GM21447 (cell line): ENCODE data around the gene SAMHD1.
"Not testable (repeated sequence)": the region's sequence is repeated elsewhere in the genome, so short reads cannot be mapped to it uniquely, and the experiment has no call there.

Experiments used
- ATAC-seq: cut with Tn5 transposase; IDR thresholded peaks from one replicate; pipeline ENCODE4 v1.9.1; 2021; ENCODE audit not compliant: unreplicated experiment

Gene SAMHD1

GRCh38 chr20:36875702-36876472 is 75.6 kb downstream of the SAMHD1 start, which contains the start of gene TLDC2:
Gene TLDC2, plus strand, starts transcription at chr20:36876138. Its CDS starts 37 bp downstream, at chr20:36876175.
- no peak for ATAC-seq

- ATAC-seq, result not testable (repeated sequence)
These were observed 76.4 kb downstream of the SAMHD1 start for GRCh38 chr20:36875093-36875492.

DNA sequence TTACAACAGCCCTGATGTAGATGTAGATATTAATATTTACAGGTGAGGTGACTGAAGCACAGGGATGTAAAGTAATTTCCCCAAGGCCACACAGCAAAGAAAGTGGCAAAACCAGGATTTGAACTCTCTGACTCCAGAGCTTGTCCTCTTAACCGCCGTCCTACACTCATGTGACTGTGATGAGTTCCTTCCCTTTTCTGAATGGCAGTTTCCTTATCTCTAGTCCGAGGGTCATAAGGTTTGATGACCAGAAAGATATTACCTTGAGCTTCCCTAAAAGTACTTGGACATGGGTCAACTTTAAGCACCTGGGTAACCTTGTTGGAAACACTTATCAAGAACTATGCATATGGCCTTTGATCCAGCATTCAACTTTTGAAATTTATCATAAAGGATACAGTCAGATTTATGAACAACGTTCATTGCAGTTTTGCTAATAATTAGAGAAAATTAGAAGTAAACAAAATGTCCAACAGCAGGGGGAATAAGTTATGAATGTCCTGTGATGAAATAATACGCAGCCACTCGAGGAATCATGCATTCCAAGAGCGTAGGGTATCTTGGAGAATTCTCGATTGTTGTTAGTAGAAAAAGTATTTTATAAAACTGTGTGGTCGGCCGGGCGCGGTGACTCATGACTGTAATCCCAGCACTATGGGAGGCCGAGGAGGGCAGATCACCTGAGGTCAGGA is 77.9 kb downstream of the SAMHD1 start:
- no peak for ATAC-seq

DNA sequence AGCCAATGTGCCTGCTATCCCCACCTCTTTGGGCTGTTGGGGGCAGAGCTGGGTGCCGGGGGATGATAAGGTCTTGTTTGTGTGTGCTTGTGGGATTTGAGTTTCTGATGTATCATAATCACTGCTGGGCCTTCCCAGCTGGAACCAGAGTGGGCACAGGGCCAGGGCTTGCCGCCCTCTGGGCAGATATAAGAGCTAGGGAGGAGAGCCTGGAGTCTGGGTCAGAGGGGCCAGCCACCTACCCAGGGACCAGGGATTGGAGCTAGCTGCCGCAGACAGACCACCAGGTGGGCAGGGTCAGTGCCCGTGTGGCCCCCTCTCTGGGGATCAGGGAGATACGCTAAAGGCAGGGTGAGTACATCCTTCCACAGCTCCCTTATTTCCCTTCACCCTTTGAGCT is 78.7 kb downstream of the SAMHD1 start:
- ATAC-seq, result no peak

DNA sequence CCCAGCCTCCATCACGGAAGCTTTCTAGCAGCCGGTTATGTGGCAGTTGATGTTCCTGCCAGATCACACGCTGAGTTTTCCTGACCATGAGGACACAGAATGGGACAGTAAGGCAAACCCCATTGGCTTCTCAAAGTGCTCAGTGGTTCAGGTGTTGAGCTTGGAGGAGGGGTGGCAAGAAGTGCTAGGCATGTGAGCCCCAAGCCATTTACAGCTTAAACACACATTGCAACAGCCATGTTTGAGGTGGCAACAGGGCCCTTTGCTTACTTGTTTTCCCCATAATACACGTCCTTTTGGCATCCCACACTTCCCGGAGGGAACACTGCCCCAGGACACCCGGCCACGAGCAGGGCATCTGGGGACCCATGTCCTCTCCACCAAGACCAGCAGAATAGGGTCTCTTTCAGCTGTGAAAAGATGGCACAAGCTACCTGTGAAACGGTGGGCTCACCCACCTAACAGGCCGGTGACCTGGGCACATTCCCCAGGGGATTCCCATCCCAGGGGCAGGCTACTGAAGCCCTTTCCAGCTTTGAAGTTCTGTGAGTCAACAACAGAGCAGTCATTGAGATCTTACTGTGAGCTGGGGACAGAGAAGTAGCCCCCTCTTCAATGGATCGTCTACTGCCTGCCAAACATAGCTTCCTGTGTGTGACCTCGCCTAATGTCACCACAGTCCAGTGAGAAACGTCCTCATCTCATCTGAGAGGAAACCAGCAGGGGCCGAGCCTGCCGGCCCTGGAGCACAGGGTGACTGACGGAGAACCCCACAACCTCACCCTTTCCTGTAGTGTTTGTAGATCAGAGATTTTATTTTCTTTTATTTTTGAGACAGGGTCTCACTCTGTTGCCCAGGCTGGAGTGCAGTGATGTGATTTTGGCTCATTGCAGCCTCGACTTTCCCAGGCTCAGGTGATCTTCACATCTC is 79.6 kb downstream of the SAMHD1 start:
- no peak for ATAC-seq

DNA sequence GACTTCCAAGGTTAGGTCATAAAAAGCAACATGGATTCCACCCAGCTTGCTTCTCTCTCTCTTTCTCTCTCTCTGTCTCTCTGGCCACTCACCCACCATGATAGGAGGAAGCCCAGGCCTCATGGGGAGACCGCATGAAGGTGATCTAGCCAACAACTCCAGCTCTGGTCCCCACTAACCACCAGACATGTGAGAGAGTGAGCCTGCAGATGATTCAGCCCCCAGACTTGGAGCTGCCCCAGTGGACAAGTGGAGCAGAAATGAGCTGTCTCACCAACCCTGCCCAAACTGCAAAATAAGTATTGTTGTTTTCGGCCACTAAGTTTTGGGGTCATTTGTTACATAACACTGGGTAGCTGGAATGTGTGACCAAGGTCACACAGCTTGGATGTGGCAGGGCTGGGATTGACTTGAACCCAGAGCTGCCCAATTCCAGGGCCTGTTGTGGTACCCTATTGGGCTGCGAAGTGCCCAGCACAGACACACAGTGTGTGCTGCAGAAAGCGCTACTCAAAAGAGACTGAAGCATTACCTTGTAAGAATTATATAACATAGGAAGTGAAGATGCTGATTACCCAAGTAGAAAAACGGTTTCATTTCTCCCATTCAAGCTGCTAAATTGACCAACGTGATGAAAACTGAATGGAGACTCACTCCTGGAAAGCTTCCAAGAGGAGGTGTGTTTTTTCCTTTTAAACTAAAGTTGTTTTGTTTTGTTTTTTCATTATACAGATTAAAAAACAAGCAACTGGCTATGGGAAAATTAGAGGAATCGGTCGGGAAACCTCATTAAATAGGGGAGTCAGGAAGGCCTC is 84.6 kb downstream of the SAMHD1 start:
- no peak for ATAC-seq

DNA sequence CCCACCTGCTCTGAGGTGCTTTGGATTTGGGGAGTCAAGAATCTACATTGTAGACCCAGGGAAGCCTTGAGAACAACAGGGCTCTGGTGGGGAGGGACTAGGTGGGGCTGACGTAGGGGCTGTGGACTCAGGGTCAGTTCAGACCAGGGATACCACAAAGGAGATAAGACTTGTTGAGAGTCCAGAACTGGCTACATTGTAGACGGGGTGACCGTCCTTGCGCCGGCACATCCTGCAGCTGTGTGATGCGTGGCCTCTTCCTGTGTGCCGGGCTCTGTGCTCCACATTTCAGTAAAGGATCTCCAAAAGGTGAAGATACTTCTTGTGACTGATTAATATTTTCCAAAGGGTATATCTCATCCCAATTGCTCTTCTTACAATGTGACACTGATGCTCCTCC is 85.3 kb downstream of the SAMHD1 start:
- ATAC-seq, result no peak

- ATAC-seq, result no peak
These were observed 85.7 kb downstream of the SAMHD1 start for GRCh38 chr20:36865861-36866149.

DNA sequence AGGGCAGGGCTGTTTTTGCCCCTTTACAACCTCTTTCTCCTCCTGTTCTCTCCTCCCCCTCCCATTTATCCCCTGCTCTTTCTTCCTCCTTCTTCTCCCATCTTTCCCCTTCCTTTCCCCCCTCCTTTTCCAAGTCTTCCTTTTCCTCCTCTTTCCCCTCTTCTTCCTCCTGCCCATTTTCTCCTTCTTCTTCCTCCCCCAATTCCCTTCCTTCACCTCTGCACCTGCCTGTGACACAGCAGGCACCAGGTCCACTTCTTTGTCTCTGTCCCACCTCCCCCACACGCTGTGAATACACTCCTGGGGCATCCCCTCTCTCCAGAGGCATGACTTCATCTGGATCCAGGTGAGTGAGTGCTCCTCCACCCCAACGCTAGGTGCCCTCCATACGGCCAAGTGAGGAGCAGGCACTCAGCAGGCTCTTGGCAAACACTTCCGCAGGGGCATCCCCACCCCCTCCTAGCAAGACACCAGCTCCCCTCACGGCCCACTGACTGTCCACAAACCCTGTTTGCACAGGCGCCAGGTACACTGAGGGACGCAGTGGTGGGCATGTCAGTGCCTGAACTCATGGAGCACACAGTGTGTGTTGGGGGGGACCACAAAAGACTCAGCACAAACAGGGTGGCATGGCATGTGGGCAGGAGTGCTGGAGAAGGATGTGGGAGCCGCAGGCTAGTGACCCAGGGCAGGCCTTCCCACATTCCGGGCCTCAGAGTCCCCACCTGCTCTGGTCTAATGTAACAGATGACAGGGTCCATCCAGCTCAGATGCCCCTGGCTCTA is 86.2 kb downstream of the SAMHD1 start:
- ATAC-seq, result no peak

GRCh38 chr20:36862857-36863668 is 88.4 kb downstream of the SAMHD1 start:
- peak; percentile 10 for ATAC-seq

DNA sequence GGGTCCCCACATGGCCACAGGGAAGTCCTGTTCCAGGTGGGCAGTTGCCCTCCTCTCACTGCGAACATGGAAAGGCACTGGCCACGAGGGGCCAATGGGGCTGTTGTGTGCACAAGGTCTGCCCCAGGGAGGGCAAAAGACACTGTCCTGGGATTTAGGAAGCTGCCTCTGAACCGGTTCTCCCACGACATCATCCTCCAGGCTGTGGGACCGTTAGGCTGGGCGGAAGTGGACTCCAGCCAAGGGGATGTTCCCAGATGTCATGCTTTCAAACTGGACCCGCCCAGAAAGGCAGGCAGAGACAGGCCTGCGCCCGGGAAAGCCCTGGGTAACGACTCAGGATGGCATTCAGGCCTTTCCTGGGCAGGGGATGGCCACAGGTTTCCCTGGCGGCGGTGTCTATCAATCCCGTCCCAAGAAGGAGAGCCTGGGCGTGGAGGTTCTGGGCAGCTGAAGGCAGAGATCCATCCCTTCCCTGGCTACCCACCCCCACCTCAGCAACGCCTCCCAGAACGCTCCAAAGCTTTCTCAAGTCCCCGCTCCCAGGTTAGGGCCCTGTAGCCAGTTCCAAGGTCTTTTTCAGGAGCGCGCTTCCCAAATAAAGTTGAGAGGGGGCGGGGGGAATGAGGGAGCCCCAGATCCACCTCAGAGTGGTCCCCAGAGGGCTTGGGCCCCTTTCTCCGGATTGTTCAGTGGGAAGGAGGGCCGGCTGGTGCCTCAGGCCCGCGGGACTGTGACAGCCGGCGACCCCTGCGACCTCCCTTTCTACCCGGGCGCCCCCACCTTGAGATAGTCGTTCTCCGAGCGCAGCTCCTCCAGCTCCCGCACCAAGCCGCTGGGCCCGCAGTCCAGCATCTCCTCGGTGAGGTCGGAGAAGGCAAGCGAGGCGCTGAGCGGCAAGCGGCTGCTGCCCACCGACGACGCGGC is 89.4 kb downstream of the SAMHD1 start:
- no peak for ATAC-seq

DNA sequence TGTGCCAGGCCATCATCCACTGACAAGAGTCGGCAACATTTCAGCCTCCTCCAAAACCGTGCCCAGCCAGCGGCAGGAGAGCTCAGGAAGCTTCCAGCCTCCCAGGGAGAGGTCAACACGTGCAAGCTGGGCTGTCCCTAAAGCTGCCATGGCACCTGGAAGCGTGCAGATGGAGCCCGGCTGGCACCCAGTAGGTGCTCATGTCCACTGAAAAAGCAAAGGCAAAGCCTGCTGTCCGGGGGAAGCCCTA is 90.0 kb downstream of the SAMHD1 start:
- ATAC-seq, result no peak

- ATAC-seq, result no peak
These were observed 90.5 kb downstream of the SAMHD1 start for GRCh38 chr20:36860811-36861624.

GRCh38 chr20:36860339-36860738 is 91.2 kb downstream of the SAMHD1 start:
- ATAC-seq, result no peak

- no peak for ATAC-seq
These were observed 91.7 kb downstream of the SAMHD1 start for GRCh38 chr20:36859700-36860330.

GRCh38 chr20:36859282-36859555 is 92.3 kb downstream of the SAMHD1 start:
- no peak for ATAC-seq
